22Rv1 (cell line): ENCODE results near the gene CRYGN.

Experiments
- H3K27ac ChIP-seq: fragments of 450-650 bp; 2 replicates; pipeline ENCODE4 v1.5.1; 2017
- ZFX ChIP-seq: fragments of 450-650 bp; IDR thresholded peaks from 2 replicates; pipeline ENCODE4 v1.6.1; 2017; ENCODE audit warnings: antibody characterized with exemption, borderline replicate concordance
- TF ChIP-seq, protein P1 (sequence below): fragments of 450-650 bp; IDR thresholded peaks from 2 replicates; pipeline ENCODE4 v1.5.1; 2017; ENCODE audit warnings: mild to moderate bottlenecking

CRYGN gene

DNA sequence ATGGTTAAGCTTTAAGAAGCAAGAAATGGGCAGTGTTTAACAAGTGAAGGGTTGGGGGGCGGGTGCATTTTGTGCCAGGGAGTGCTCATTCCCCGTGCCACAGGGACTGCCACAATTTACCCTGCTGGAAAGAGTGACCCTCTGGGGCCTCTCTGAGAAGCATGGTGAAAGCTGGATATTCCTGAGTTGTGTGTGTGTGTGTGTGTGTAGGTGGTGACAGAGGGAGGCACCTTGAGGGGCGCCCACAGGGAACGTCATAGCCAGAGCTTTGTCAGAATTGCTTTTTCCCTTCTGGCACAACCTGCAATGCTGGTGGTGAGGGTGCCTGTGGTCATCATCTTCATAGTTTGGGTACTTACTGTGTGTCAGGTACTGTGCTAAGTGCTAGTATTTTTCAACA is 27.6 kb downstream of the CRYGN start:
- no peak overlapping the region for H3K27ac ChIP-seq
- TF ChIP-seq, protein P1, sequence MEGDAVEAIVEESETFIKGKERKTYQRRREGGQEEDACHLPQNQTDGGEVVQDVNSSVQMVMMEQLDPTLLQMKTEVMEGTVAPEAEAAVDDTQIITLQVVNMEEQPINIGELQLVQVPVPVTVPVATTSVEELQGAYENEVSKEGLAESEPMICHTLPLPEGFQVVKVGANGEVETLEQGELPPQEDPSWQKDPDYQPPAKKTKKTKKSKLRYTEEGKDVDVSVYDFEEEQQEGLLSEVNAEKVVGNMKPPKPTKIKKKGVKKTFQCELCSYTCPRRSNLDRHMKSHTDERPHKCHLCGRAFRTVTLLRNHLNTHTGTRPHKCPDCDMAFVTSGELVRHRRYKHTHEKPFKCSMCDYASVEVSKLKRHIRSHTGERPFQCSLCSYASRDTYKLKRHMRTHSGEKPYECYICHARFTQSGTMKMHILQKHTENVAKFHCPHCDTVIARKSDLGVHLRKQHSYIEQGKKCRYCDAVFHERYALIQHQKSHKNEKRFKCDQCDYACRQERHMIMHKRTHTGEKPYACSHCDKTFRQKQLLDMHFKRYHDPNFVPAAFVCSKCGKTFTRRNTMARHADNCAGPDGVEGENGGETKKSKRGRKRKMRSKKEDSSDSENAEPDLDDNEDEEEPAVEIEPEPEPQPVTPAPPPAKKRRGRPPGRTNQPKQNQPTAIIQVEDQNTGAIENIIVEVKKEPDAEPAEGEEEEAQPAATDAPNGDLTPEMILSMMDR = no peak
- TF ChIP-seq ZFX = no peak

DNA sequence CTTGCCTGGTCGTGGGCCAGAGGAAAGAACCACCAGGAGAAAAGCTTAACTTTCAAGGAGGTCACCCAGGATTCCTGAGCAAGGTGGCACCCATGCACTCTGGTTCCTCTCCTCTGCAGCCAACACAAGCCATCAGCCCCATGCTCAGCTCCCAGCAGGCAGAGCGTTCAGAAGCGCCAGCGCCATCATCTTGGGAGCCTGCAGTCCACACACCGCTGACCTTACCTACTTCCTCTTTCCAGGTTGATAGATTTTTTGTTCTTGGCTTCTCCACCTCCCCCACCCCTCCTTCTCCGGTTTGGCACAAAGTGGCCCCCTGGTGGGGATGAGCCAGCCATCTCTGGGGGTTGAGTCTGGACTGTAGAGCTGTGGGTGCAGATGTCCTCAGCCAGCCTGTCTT is 28.4 kb downstream of the CRYGN start:
- TF ChIP-seq, protein P1 = no peak
- TF ChIP-seq ZFX = no peak

GRCh38 chr7:151410405-151411390 is 29.2 kb downstream of the CRYGN start:
- no peak overlapping the region for H3K27ac ChIP-seq

More for the DNA sequence above, 28.4 kb downstream of the CRYGN start:
- no peak overlapping the region for H3K27ac ChIP-seq

GRCh38 chr7:151409667-151410404 is 30.1 kb downstream of the CRYGN start, which contains the start of gene WDR86:
WDR86 (minus strand) TSS chr7:151410038; CDS start chr7:151409589, 449 bp downstream.
- TF ChIP-seq ZFX = no peak
- TF ChIP-seq, protein P1 = no peak
- H3K27ac ChIP-seq = no peak within 1 kb of the TSS

More at GRCh38 chr7:151410405-151411390, 29.2 kb downstream of the CRYGN start:
- TF ChIP-seq ZFX = no peak
- TF ChIP-seq, protein P1 = no peak

GRCh38 chr7:151408839-151409666 is 30.9 kb downstream of the CRYGN start:
- TF ChIP-seq ZFX = no peak
- TF ChIP-seq, protein P1 = no peak
- H3K27ac ChIP-seq = no peak overlapping the region

DNA sequence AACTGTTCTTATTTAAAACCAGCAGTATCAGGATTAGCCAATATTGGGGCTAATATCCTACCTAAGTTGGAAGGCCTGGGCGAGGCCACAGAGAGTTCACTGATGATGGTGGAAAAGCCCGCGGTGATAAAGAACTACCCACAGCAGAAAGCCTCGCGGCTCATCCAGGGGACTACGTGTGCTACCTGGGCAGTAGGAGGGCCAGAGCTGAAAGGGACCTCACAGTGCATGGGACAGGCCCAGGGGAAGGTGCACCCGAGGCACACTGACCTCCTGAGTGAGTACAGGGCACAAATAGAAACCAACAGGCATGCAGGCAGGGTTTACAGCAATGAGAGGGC is 31.5 kb downstream of the CRYGN start:
- no peak overlapping the region for H3K27ac ChIP-seq
- no peak for TF ChIP-seq ZFX
- TF ChIP-seq, protein P1 = no peak
